ENCODE data around the gene PGM2. TPM values are rescaled to one million over a fixed set of nuclear protein-coding genes. Genes with fewer than 3 reads are reported as not detected.
A peak's percentile ranks its signal among the peaks of the same experiment; 100 is the strongest.

PGM2 gene
- total RNA-seq, 2 donors from 2014 or later, result 40.2 to 41.5 TPM

DNA sequence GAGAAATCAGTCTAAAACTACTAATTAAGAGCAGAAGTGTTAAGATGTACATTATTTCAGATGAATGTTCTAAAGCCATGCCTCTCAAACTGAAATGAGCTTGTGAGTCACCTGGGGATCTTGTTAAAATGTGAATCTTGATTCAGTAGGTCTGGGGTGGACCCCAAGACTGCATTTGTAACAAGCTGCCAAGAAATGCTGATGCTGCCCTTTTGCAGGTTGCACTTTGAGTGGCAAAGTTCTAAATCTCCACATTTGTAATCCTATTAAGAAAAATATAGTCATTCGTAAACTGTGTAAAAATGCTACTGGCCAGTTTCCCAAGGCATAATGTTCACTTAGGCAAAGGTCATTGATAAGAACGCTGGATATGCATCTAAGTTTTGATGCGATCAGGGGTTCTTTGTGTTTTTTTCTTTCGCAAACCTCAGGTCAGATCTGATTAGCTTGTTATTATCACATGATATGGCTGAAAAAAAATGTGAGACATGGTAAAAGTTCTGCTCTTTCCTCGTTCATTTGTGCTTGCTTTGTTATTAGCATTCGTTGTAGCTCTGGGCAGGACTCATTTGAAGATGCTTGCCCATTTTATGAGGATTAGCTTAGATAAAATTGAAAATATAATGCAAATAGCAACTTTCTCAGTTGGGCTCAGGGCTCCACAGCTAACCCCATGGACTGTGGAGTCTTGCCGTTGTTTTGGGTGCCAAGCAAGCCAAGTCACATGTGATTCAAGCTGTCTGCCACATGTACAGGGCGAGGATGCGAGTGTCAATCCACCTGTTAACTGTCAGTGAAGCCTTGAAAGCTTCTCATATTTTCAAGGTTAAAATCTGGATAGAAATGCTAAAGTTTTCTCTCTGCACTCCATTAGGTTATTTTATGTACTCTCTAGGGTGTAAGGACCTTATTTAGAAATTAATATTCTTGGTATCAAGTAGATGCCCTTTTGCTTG is 76.5 kb downstream of the PGM2 start:
- H3K36me3 Mint-ChIP-seq (ENCODE audit: insufficient read depth in 2 of 2), result peaks cover 4 to 5% of the 10 kb centered on the region in 2 donors
- no peak for DNase-seq
- peaks cover 37% of the 10 kb centered on the region for H3K4me1 Mint-ChIP-seq (ENCODE audit: low read depth)
- H3K27me3 Mint-ChIP-seq (ENCODE audit: low read depth), result no peaks in the 10 kb centered on the region
- no peak overlapping the region for H3K27ac Mint-ChIP-seq
- no peak overlapping the region for H3K4me3 Mint-ChIP-seq
- peak in 1 of 2 donors; percentile 28 for ATAC-seq (replicated peaks in 1 of 2)
- peaks cover 0 to 2% of the 10 kb centered on the region in 2 donors for H3K9me3 Mint-ChIP-seq

DNA sequence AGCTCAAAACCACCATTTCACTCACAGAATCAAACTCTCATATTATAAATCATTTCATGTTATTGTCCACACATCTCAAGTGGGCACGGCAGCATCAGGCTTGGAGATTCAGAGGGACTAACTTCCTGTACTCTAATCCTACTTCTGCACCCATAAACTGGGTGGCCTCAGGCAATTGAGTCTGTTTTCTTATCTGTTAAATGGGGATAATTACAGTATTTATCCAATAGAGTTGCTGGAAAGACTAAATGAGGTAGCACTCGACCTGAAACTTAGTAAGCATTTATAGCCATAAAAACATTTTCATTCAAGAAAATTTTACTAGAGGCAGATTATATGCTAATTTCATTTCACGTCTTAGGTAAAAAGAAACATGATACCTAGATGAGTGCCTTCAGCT is 77.4 kb downstream of the PGM2 start:
- Mint-ChIP-seq H3K4me3 (no peak overlapping the region), H3K36me3 (ENCODE audit: insufficient read depth in 2 of 2) (peaks cover 4 to 5% of the 10 kb centered on the region in 2 donors), H3K27me3 (ENCODE audit: low read depth) (no peaks in the 10 kb centered on the region), H3K9me3 (peaks cover 0 to 2% of the 10 kb centered on the region in 2 donors), H3K27ac (no peak overlapping the region), H3K4me1 (ENCODE audit: low read depth) (peaks cover 45% of the 10 kb centered on the region)
- DNase-seq, result no peak
- ATAC-seq (replicated peaks in 1 of 2), result no peak

DNA sequence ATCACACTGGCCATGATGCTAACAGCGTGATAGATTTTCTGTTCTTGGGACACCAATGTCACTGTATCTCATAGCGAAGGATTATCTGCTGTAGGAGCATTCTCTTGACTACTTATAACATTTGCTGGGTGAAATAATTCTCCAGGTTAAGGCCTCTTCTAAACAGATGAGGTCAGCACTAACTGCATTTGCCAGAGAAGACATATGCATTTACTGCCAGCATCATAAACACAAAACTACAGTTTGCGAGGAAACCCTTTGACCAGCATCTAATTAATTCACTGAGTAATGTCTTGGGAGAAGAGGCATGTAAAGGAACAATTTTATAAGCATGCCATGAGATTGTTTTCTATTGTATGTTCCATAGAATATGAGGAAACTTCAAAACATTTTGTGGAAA is 78.3 kb downstream of the PGM2 start:
- Mint-ChIP-seq H3K4me1 (ENCODE audit: low read depth) (peaks cover 45% of the 10 kb centered on the region), H3K27me3 (ENCODE audit: low read depth) (no peaks in the 10 kb centered on the region)

DNA sequence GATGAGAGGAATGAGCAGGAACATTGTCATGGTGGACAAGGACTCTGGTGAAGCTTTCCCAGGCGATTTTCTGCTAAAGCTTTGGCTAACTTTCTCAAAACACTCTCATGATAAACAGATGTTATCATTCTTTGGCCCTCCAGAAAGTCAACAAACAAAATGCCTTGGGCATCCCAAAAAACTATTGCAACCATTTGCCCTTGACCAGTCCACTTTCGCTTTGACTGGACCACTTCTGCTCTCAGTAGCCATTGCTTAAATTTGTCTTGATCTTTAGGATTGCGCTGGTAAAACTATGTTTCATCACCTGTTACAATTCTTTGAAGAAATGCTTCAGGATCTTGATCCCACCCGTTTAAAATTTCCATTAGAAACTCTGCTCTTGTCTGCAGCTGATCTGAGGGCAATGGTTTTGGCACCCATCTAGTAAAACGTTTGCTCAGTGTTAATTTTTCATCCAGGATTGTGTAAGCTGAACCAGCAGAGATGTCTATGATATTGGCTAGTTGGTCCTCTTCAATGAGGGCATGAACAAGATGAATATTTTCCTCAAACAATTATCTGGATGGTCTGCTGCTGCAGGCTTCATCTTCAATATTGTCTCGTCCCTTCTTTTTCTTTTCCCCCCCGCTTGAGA is 79.2 kb downstream of the PGM2 start:
- H3K27ac Mint-ChIP-seq, result no peak overlapping the region
- no peak for DNase-seq
- H3K27me3 Mint-ChIP-seq (ENCODE audit: low read depth), result no peaks in the 10 kb centered on the region
- H3K4me3 Mint-ChIP-seq, result no peak overlapping the region
- no peak for ATAC-seq (replicated peaks in 1 of 2)
- H3K9me3 Mint-ChIP-seq, result no peaks in the 10 kb centered on the region
- H3K4me1 Mint-ChIP-seq (ENCODE audit: low read depth), result peaks cover 39% of the 10 kb centered on the region
- peaks cover 0 to 2% of the 10 kb centered on the region in 2 donors for H3K36me3 Mint-ChIP-seq (ENCODE audit: insufficient read depth in 2 of 2)

More for the DNA sequence above, 78.3 kb downstream of the PGM2 start:
- Mint-ChIP-seq H3K36me3 (ENCODE audit: insufficient read depth in 2 of 2) (peaks cover 2% of the 10 kb centered on the region in 2 donors), H3K9me3 (no peaks in the 10 kb centered on the region), H3K27ac (no peak overlapping the region), H3K4me3 (no peak overlapping the region)
- ATAC-seq (replicated peaks in 1 of 2) (no peak), DNase-seq (no peak)

DNA sequence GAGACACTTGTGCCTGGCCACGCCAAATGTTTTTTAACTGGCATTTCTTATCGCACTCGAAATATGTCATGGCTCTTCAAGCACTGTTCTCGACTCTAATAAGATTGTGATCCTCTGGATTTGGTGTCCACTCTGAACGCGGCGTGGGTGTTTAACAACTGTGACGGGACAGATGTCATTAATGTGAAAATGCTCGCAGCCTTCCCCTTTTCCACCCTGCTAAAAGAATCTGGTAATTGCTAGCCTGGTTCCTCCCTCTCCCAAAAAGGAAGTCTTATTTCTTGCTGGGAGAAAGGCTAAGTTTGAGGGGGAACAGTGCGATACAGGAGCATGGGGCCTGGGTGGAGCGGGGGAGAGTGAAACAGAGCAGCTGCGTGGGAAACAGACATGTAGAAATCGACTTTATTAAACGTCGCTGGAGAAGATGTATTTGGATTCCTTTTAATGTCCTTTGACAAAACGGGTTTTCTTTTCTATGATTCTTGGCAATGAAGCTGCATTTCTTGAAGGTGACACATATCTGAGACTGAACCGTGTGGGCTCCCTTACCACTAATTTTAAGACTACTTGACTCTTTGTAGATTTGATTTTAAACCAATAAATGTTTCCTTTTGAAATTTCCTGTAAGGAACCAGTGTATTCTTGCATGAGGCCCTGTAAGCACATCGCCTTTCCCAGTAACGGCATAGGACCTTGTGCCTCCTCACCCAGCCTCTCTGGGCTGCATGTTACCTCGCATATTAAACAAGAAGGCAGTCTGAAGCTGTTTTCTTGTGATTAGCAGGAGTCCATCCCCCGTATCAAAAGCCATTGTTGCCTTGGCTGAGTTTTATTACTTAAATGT is 82.2 kb downstream of the PGM2 start:
- Mint-ChIP-seq H3K27me3 (ENCODE audit: low read depth) (no peaks in the 10 kb centered on the region), H3K4me3 (no peak overlapping the region), H3K36me3 (ENCODE audit: insufficient read depth in 2 of 2) (peaks cover 0 to 2% of the 10 kb centered on the region in 2 donors)

DNA sequence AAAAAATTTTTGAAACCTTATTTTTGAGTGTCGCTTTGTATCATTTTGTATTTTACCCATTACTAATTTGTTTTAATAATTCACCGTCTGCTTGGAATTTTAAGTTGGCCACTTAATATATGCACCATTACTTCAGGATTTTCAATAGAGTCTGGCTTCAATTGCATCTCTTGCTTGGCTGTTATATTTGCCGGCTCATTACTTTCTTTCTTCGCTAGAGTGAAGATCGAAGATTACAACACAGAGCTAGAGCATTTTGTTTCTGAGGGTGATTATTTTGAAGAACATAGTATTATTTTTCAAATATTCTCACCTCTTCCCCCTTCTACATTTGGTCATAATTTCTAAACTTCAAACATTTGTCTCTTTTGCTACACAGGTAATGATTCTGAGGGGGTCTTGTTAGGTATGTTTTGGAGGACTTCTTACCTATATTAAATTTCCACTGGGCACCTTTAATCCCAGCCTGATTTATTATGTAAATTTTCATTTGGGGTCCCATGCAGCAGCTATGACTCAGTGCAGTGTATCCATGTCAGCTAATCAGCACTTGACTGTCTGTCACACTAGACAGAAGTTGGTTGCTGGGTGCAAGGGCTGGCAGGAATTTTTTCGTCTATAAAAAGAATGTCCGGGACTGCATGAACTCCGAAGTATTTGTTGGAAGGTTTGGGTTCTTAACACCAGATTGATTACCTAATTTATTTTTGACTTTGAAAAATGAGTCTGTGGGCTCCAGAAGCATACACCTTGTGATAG is 83.0 kb downstream of the PGM2 start:
- Mint-ChIP-seq H3K4me1 (ENCODE audit: low read depth) (peaks cover 36% of the 10 kb centered on the region), H3K36me3 (ENCODE audit: insufficient read depth in 2 of 2) (peaks cover 0 to 2% of the 10 kb centered on the region in 2 donors), H3K27me3 (ENCODE audit: low read depth) (no peaks in the 10 kb centered on the region), H3K27ac (no peak overlapping the region), H3K9me3 (no peaks in the 10 kb centered on the region), H3K4me3 (no peak overlapping the region)
- no peak for DNase-seq
- ATAC-seq (replicated peaks in 1 of 2), result no peak

More for the DNA sequence above, 82.2 kb downstream of the PGM2 start:
- Mint-ChIP-seq H3K4me1 (ENCODE audit: low read depth) (peaks cover 36% of the 10 kb centered on the region), H3K27ac (no peak overlapping the region), H3K9me3 (no peaks in the 10 kb centered on the region)
- ATAC-seq (replicated peaks in 1 of 2), result no peak
- no peak for DNase-seq

DNA sequence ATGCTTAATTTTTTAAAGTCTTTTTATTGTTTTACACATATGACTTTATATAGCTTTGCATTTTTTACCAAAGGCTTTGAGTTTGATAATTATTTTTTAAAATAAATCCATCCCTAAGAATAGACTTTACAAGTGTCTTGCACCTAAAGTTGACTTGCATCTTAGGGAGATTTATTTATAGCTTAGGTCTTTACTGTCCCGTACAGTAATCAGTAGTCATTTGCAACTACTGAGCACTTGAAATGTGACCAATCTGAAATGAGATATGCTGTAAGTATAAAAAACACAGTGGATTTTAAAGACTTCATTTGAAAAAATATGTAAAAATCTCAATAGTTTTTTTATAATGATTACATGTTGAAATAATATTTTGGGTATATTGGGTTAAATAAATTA is 83.6 kb downstream of the PGM2 start:
- ATAC-seq (replicated peaks in 1 of 2), result no peak
- Mint-ChIP-seq H3K27ac (no peak overlapping the region), H3K27me3 (ENCODE audit: low read depth) (no peaks in the 10 kb centered on the region), H3K4me3 (no peak overlapping the region), H3K9me3 (no peaks in the 10 kb centered on the region), H3K4me1 (ENCODE audit: low read depth) (peaks cover 36% of the 10 kb centered on the region), H3K36me3 (ENCODE audit: insufficient read depth in 2 of 2) (peaks cover 0 to 2% of the 10 kb centered on the region in 2 donors)
- DNase-seq, result no peak

Other genes with a start within 250 kb of the PGM2 start
- gene RELL1, start 140.3 kb upstream of the PGM2 start, total RNA-seq, result 10 to 100 TPM; 14.0 to 18.9 TPM
- 10 to 100 TPM; 58.0 to 68.7 TPM for gene TBC1D1, start 64.4 kb downstream of the PGM2 start, total RNA-seq
- gene PTTG2, start 133.7 kb downstream of the PGM2 start, total RNA-seq, result not detected

All from activated T-cell treated with anti-CD3 and anti-CD28 coated beads, Interleukin-2, amount 50 U/mL, for 72 hours (primary cell).